ENCODE results near the gene POP5.
"Not testable (repeated sequence)": the region's sequence is repeated elsewhere in the genome, so short reads cannot be mapped to it uniquely, and the experiment has no call there.

Gene POP5, protein sequence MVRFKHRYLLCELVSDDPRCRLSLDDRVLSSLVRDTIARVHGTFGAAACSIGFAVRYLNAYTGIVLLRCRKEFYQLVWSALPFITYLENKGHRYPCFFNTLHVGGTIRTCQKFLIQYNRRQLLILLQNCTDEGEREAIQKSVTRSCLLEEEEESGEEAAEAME

DNA sequence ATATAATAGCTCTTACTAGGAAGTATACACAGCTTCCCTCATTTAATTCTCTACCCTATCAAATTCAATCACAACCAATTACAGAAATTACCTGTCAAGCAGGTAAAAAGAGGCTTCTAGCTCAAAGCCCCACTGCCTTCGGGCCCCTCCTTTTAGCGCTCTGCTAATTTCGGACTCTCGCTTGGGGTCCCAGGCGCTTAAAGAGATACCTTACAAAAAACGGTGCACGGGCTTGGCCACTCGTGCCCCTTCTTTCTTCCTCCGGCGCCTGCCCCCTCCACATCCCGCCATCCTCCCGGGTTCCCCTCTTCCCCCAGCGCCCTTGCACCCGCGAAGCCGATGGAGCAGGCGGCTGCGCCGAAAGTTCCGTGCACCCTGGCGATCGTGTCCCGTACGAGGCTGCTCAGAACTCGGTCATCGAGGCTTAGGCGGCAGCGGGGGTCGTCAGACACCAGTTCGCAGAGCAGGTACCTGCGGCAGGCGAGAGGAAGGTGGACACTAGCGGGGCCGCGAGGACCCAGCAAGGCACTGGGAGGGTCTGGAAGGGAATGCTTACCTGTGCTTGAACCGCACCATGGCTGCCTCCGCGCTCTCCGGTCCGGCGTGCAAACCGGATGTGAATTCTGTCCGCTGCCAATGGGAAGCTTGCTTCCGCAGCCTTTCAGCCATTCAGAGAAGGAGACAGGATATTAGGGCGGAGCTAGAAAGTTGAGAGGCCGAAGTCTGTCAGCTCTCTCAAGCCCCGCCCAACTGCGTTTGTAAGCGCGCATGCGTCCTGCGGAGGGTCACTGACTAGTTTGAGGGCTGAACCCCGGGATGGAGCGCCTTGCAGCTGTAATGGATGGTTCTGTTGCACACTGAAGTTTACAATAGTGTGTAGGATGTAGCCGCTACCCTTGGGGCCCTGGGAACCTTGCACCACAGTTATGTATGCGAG is at the start of gene POP5:
Gene POP5, minus strand, starts transcription at position 616 of the 937 bp plus-strand sequence. Its CDS starts 40 bp downstream, at position 576.
- peak; percentile 84 for DNase-seq

DNA sequence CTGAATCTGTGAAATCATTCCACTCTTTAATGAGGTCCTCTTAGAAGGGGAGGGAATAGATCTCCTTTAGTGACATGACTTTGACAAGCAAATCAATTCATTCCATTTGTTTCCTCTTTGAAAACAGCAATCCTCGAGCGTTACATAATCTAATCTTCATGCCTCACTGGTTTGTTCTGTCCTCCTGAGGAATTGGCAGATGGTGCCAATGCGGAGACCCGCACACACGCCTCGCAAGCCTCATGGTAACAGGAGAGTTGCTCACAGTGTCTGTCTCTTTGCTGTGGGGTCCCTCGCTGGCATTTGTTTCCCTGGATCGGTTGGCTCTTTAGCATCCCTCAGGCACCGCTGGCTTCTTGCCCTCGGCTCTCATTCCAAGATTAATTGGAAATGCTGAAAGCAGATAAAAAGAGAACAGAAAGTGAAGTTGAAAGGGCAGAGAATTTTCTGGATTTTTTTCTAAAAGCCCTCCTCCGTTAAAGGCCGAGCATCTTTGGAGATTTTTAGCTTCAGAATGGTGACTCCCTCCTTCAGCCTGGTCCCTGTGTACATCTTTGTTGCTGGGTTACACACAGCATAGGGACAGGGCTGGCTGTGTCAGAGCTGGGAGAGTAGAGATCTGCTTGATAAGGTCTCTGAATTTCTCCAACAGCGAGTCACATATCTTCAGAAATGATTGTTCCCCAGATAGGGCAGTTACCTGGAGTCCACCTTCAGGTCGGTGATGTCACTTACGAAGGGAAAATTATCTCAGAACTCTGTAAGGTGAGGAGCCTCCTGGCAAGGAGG is 49.1 kb upstream of the POP5 start:
- DNase-seq: no peak

DNA sequence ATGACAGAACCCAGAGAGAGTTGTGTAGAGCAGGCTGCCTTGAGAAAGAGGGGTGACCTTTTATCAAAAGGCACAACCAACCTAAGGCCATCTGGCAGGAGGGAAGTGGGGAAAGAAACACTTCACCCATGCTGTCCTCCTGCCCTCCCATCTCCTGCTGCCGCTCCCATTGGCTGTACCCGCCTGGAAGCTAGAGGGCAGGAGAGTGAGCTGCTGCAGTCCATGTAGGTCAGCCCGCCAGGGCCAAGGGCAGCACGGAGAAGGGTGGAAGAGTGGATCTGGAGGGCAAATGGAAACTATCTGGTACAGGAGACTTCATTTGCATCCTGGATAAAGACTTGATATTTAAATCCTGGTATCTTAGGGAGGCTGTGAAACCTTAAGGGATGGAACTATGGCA is 47.7 kb upstream of the POP5 start:
- no peak for DNase-seq

DNA sequence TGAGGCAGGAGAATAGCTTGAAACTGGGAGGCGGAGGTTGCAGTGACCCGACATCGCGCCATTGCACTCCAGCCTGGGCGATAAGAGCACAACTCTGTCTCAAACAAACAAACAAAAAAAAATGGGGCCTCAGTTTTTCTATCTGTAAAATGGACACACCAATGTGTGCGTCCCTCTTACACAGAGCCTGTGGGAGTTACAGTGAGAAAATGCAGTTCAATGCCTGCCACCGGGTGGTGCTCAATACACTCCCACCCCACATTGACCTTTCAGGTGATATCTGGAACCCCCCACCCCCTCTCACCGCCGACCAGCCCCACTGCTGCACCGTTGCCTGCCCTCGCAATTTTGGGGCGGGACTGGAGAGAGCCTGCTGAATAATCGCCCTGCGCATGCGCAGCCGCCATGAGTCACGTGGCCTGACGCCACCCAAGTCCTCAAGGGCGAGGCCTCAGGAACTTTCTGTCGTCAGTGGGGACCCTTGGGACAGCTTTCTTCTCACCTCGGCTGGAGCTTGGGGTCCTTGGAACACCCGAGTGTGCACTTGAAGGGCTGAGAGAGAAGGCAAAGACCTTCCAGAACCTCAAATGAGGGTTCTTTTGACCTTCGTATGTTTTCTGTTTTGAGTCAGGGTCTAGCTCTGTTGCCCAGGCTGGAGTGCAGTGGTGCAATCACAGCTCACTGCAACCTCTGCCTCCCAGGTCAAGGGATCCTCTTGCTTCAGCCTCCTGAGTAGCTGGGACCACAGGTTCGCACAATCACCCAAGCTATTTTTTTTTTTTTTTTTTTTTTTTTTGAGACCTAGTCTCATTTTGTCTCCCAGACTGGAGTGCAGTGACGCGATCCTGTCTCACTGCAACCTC is 44.6 kb upstream of the POP5 start:
- DNase-seq: no peak

DNA sequence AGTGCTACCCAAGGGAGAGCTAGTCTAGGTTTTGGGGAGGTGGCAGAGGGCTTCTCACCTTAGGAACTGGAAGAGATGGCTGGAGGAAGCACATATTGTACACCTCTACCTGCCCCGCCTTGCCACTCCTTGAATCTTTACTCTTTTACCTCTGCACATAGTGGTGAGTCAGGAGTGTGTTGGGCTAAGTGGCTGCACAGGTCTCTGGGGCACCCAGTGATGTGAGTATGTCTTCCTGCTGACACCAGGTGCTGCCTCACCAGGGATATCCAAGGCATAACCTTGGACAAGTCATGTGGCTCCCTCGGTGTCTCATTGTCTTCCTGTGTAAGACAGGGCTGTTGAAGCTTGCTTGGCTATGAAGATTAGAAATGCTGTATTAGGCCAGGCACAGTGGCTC is 39.4 kb upstream of the POP5 start:
- no peak for DNase-seq

DNA sequence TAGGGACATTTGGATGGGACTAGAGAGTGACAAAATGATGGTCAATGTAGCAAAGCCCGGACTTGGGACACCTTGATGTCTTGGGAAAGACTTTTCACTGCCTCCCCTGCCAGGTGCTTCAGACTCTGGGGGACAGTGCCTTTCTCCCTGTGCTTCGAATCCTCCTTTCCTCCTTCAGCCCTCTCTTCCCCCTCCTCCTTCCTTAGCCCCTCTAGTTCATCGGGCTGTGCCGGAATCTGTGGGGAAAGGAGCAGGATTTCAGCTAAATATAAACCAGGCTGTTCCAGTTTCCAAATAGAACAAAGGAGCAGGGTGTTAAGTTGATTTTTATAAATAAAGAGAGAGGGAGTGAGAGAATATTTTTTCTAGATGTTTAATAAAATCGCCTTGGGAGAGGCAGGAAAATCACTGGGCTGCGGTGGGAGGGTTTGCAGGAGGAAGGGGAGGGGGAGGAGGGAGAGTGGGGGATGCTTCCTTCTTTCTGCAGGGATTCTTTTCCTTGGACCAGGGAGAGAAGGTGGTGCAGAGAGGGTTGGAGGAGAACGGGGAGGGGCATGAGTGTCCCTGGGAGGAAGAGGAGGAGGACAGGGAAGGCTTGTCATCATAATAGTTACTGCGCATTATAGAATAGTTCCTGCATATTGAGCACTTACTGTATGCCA is 37.9 kb upstream of the POP5 start:
- DNase-seq: no peak

DNA sequence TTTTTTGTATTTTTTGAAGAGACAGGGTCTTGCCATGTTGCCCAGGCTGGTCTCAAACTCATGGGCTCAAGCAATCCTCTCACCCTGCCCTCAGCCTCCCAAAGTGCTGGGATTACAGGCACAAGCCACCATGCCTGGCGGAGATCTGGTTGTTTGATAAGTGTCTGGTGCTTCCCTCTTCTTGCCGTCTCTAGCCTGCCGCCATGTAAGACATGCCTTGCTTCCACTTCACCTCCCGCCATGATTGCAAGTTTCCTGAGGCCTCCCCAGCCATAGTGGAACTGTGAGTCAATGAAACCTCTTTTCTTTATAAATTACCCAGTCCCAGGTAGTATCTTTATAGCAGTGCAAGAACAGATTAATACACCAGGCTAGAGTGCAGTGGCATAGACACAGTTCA is 36.6 kb upstream of the POP5 start:
- not testable (repeated sequence) for DNase-seq

DNA sequence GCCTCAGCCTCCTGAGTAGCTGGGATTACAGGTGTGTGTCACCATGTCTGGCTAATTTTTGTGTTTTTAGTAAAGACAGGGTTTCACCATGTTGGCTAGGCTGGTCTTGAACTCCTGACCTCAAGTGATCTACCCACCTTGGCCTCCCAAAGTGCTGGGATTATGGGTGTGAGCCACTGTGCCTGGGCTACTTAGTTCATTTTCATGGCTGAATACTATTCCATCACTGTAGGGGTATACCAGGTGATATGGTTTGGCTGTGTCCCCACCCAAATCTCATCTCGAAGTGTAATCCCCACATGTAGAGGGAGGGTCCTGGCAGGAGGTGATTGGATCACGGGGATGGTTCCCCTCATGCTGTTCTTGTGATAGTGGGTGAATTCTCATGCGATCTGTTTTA is 36.0 kb upstream of the POP5 start:
- not testable (repeated sequence) for DNase-seq

DNA sequence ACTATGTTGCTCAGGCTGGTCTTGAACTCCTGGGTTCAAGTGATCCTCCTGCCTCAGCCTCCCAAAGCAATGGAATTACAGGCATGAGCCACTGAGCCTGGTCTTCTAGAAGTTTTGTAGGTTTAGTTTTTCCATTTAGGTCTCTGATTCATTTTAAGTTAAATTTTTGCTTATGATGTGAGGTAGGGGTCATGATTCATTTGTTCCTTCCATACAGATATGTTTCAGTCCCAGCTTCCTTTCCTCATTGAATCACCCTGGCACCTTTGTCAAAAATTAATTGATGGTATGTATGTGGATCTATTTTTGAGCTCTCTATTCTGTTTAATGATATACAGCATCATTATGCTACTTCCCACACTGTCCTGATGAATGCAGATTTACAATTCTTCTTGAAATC is 33.6 kb upstream of the POP5 start:
- DNase-seq: no peak

DNA sequence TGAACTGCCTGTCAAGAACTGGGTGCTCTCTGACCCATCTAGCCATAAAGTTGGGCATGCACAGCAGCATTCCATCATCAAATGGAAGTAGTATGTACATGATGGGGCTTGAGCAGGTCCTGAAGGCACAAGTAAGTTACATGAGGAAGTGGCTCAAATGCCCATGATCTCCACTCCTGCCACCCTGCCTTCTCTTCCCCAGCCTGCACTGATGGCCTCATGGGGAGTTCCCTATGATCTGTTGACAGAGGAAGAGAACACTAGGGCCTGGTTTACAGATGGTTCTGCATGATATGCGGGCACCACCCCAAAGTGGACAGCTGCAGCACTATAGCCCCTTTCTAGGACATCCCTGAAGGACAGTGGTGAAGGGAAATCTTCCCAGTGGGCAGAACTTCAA is 30.3 kb upstream of the POP5 start:
- DNase-seq: not testable (repeated sequence)

DNA sequence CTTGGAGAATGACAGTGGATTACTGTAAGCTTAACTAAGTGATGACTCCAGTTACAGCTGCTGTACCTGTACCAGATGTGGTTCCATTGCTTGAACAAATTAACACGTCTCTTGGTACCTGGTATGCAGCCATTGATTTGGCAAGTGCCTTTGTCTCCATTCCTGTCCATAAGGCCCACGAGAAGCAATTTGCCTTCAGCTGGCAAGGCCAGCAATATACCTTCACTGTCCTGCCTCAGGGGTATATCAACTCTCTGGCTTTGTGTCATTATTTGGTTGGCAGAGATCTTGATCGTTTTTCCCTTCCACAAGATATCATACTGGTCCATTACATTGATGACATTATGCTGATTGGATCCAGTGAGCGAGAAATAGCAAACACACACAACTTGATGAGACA is 29.4 kb upstream of the POP5 start:
- DNase-seq: no peak

DNA sequence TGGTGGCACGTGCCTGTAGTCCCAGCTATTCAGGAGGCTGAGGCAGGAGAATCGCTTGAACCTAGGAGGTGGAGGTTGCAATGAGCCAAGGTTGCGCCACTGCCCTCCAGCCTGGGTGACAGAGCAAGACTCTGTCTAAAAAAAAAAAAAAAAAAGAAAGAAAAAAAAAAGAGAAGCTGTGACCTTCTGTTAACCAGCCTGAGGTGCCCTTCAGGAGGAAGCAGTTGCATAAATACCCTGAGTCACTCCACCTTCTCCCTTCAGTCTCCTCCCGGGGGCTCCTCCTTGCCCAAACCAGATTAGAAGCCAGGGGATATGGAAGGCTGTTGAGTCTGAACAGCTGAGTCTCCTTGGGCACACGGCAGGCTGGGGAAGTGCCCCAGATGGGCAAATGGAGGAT is 21.2 kb upstream of the POP5 start:
- not testable (repeated sequence) for DNase-seq

DNA sequence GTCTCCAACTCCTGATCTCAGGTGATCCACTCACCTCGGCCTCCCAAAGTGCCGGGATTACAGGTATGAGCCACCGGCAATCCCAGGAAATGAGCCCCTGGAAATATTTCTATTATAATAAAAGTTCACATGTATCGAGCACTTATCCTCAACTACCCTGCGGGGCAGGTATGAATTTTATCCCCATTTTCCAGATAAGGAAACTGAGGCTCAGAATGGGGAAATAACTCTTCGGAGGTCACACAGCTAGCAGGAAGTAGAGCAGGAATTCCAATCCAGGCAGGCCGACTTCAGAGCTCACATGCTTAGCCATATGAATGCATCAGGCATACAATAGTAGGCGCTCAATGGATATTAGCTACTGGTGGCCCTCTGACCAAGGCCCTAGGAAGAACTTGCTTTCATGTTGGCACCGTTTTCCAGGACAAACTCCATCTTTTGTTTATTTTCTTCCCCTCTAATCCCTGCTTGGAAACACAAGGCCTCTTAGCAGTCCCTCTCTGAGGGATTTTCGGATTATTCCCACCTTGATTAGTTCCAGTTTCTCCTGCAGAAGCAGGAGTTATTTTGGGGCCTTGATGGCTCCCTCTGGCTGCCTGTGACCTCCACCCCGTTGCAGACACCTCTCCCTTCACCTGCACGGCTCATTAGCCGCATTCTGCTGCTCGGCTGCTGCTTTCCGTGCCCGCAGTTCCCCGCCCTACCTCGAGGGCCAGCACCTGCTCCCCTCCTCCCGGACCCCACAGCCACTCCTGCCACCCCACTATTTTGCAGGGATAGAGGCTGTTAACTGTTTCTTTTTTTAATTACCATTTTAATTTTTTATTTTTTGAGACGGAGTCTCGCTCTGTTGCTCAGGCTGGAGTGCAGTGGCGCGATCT is 18.7 kb upstream of the POP5 start:
- DNase-seq: no peak

DNA sequence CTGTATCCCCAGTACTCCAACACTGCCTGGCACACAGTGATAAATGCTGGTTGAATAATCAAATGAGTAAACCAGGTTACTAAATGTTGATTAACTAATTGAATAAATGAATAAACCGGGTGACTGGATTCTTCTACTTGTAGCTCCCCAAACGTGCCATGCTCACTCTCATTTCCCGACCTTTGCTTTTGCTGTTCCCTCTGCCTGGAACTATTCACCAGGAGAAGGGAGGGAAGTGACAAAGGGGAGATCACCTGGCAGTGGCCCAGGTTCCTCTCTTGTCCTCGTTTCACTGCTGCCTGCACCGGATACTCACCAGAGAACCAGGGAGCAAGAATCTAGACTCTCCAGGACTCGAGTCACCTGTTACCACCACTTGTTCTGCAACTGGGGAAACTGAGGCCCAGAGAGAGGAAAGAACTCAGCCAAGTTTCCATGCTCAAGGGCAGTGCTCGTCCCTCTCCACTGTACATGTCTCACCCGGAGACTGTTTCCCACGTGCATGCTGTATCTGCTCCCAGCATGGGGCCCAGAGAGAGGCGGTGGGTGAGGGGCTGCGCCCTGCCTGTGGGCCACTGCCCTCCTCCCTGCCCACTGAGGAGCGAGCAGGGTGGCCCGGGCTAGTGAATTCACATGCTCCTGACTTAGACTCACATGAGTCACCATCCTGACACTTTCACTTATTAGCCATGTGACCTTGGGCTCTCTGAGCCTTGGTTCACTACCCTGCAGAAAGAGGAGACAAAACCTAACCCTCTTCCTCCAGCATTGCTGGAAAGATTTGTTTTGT is 17.7 kb upstream of the POP5 start:
- no peak for DNase-seq

DNA sequence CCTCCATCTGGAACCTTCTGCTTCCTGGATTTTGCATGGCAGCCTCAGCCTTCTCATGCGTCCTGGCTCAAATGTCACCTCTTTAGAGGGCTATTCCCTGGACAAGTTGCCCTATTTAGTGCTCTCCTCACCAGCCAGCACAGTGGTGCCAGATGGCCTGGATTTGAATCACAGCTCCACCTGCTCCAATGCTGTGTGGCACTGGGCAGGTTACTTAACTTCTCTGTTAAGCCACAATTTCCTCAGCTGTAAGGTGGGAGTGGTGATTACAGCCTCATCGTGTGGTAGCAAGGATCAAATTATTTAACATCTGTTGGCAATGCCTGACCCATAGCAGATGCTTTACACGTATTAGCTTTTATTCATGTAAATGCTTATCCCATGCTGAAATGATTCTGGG is 16.7 kb upstream of the POP5 start:
- DNase-seq: no peak

DNA sequence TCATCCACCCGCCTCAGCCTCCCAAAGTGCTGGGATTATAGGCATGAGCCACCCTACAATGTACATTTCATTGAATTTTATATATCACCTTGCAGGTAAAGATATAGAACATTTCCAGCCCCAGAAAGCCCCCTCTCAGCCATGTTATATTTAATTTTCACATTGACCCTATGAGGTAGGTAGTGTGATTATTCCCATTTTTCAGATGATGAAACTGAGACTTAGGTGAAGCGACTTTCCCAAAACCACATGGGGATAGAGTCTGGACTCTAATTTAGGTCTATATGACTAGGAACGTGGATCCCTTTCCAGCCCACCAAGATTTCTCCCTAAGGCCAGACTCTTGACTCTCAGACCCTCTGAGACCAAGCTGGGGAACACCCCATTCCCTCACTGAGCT is 15.7 kb upstream of the POP5 start:
- no peak for DNase-seq

DNA sequence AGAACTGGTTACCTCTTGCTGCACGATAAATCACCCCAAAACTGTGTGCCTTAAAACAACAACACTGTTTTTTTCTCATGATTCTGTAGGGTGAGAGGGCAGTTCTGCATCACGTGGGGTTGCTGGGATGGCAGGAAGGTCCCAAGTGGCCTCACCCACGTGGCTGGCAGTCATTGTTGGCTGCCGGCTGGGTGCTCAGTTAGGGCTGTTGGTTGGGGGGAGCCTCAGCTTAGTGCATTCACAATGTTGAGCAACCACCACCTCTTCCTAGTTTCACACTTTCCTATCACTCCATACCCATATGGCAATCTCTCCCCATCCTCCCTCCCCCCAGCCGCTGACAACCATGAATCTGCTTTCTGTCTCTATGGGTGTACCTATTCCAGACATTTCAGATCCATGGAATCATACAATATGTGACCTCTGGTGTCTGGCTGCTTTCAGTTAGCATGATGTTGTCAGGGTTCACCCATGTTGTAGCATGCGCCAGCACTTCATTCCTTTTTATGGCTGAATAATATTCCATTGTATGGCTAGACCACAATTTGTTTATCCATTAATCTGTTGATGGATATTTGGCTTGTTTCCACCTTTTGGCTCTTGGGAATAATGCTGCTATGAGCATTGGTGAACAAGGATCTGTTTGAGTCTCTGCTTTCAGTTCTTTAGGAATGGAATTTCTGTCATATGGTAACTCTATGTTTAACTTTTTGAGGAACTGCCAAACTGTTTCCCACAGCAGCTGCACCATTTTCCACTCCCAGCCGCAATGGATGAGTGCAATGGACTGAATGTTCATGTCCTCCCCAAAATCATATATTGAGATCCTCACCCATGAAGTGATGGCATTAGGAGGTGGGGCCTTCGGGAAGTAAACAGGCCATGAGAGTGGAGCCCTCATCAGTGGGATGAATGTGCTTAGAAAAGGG is 11.2 kb upstream of the POP5 start:
- no peak for DNase-seq

DNA sequence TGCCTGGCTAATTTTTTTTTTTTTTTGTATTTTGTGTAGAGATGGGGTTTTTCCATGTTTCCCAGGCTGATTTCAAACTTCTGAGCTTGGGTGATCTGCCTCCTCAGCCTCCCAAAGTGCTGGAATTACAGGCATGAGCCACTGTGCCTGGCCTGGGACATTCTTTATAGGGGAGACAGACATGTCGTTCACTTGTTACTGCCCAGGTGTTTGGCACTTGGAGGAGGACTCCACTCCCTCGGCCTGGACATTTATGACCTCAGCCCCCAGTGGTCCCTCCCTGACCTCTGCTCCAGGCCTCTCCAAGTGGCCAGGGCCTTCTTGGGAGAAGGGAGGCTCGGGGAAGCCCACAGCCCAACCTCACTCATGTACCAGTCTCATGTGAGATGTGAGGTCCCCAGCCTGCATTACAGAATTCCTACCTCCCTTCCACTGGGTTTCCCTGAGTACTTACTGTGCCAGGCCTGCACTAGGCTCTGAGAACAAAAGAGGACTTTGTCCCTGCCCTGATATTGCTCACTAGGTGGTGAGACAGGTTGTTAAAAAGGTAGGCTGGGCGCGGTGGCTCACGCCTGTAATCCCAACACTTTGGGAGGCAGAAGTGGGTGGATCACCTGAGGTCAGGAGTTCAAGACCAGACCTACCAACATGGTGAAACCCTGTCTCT is 9.7 kb upstream of the POP5 start:
- DNase-seq: no peak

Data from activated CD4-positive, alpha-beta T cell treated with anti-CD3 and anti-CD28 coated beads, Interleukin-2, amount 50 U/mL, for 4 hours (primary cell).